TTC549 (cell line): Measurements from ENCODE around the gene POTEH.
"Not testable (repeated sequence)": the region's sequence is repeated elsewhere in the genome, so short reads cannot be mapped to it uniquely, and the experiment has no call there.

Experiments used
- FAIRE-seq: peaks from 2 replicates; lab custom pipeline; 2012; peaks lifted over from hg19 to GRCh38; lab: Jason Lieb, UNC

The POTEH gene

DNA sequence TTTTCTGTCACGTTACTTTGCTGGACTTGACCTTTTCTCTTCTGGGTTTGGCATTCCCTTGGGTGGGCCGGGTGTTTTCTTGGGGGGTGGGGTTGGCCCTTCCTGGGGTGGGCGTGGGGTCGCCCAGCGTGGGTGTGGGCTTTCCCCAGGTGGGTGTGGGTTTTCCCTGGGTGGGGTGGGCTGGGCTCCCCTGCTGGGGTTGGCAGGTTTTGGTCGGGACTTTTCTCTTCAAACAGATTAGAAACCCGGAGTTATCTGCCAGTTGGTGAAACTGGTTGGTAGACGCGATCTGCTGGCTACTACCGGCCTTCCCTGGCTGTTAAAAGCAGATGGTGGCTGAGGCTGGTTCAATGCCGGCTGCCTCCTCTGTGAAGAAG, at the start of gene POTEH:
TSS of gene POTEH (plus strand) at position 278 of the 377 bp plus-strand sequence. CDS start at position 330, 52 bp downstream.
- FAIRE-seq = not testable (repeated sequence)

DNA sequence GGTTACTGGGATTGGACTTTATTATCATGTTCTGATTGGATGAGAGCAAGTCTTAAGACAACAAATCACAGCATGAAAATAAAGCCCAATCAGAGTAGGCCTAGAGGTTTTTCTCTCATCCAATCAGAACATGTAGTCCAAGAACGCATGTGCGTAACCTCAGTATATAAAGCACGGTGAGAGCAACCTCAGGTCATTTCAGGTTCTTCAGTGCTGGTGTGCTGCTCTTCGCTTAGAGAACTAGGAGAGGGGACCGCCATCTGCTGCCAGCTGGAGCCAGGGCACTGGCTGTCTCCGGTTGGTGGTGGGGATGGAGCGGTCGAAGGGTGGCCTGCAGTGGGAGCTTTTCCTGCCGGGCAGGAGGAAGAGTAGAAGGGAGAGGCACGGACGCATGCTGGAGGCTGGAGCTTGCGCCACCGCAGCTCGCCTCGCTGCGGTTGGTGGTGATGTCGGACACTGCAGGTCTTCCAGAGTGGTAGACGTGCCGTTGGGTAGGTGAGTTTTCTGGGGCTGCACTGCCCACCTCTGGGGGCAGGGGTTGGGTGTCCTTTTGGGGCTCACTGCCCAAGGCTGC, 47.5 kb upstream of the POTEH start:
- FAIRE-seq = not testable (repeated sequence)

DNA sequence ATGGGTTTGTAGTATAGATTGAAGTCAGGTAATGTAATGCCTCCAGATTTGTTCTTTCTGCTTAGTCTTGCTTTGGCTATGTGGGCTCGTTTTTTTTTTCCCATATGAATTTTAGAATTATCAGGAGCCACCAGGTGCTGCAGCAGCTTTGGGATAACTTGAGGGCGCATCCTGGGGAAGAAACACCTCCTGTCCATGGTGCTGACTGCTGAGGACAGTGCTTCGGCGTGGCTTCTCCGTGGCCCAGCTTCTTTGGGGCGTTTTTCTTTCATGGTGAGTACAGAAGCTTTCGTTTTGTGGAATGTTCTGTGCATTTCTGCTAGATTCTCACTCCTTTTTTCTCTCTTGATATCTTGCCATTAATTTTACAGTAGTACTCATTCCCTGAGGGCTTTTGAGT, 37.9 kb upstream of the POTEH start:
- not testable (repeated sequence) for FAIRE-seq

DNA sequence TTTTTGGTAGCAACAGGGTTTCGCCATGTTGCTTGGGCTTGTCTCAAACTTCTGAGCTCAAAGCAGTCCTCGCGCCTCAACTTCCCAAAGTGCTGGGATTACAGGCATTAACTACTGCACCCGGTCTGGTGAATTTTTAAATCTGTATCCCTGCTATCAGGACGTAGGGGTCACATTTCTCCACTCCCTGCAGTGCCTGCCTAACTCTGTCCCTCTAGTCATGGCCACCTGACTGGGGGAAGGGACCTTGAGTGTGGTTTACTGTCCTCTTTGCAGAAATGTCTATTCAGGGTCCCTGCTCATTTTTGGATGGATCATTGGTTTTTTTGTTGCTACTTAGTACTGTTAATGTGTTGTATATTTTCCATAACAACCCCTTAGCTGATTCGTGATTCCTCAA, 37.1 kb upstream of the POTEH start:
- not testable (repeated sequence) for FAIRE-seq

DNA sequence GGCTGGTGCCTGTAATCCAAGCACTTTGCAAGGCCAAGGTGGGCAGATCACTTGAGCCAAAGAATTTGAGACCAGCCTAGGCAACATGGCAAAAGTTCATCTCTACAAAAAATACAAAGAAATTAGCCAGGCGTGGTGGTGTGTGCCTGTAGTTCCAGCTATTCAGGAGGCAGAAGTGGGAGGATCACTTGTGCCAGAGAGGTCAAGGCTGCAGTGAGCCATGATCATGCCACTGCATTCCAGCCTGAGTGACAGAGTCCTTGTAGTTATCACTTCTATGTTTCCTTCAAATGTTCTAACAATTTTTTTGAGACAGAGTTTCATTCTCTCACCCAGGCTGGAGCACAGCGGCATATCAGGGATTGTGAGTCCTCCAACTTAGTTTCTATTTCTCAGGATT, 36.6 kb upstream of the POTEH start:
- FAIRE-seq = not testable (repeated sequence)

DNA sequence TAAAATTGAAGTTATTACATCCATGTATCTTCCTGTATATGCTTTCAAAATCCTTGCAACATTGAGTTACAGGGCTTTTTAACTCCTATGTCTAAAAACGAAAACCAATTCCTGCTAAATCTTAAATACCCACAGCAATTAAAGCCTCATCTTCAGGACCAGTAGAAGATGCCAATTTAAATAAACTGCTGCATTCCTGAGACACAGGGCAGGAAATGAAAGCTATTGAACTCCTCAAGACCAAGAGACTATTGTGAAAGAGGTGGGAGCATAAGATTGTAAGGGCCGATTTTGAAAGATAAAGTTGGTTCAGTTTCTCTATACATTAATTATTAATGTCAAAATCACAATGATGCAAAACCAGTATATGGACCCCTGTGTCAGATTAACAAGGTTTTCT, 28.7 kb upstream of the POTEH start:
- FAIRE-seq = not testable (repeated sequence)

DNA sequence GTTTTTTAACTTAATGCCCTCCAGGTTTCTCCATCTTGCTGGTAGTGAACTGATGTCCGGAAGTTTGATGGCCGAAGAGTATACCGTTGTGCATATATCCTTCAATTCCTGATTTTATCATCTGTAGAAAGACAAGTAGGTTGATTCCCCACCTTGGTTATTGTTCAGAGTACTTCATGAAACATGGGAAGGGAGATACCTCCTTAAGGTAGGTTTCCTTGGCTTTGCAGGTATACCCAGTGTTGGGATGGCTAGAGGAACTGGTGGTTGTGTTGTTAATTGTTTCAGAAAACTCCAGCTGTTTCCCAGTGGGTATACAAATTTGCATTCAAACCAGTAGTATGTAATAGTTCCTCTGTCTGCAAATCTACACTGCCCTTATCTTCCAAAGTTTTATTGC, 25.1 kb upstream of the POTEH start:
- FAIRE-seq = not testable (repeated sequence)

DNA sequence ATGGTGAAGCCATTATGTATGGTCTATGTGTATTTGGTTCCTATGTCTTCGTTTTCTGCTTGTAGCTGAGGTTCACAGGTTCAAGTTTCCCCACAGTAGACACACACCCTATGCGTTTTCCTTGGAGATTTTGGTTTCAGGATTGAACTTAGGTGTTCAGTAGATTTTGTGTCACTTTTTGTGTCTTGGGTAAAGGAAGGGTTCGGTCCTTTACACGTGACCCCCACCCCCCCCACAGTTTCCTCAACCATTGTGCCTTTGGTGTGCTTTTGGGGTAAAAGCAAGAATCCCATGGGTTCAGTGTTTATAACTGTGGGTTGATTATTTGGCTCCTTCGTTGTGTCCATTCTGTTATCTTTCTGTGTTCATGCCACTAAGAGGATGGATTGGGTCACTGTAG, 24.3 kb upstream of the POTEH start:
- FAIRE-seq = not testable (repeated sequence)

DNA sequence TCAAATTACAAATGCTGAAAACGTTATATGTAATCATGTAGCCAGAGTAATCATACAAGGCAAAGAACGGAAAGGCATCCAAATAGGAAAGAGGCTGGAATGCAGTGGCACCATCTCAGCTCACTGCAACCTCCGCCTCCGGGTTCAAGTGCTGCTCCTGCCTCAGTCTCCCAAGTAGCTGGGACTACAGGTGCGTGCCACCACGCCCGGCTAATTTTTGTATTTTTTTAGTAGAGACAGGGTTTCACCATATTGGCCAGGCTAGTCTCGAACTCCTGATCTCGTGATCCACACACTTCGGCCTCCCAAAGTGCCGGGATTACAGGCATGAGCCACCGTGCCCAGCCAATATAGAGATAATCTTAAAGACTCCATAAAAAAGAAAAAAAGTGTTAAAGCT, 20.4 kb upstream of the POTEH start:
- not testable (repeated sequence) for FAIRE-seq

DNA sequence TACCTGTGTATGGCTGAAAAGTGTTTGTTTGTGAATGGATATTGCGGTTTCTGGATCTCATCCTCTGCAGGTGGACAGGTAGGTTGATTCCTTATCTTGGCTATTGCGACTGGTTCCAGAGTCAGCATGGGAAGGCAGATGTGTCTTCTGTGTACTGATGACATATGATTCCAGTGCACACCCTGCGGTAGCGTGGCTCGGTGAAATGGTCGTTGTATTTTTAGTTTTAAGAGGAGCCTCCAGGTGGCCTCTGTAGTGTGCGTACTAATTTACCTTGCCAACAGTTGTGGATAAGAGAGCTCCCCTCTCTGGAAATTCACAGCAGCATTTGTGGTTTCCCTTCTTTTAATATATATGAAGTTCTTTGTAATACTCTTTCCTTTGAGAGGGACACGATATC, 10.1 kb upstream of the POTEH start:
- not testable (repeated sequence) for FAIRE-seq

DNA sequence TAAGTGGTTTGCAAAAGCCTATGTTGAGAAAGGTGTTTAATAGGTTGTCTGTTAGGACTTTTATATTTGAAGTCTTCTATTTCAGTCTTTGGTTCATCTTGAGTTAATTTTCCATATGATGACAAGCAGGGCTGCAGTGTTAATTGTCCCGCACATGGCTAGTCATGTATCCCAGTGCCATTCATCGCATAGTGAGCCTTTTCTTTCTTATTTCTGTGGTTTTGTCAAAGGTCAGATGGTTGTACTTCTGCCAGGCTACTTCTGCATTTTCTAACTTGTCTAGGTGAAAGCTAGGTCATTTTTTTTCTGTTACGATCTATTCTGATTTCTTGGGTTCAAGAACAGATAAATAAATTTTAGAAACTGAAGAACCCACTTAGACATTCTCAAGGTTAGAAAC, 5.7 kb upstream of the POTEH start:
- FAIRE-seq = not testable (repeated sequence)

DNA sequence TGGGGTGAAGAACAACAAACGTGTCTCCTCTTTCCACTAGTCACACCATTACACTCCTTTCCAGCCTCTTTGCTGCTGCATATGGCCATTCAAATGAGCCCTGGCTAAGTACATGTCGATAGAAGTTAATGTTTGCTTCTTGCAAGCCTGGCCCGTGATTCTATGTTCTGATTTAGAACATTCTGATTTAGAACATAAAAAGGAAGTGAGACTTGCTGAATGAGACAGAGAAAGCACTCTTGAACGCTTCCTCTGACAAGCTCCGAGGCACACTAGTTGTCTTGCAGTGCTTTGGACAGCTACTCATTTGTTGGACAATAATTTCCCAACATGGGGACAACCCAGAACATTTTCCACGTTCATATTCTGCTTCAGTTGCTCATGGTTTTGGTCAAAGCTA, 5.1 kb upstream of the POTEH start:
- FAIRE-seq = not testable (repeated sequence)

DNA sequence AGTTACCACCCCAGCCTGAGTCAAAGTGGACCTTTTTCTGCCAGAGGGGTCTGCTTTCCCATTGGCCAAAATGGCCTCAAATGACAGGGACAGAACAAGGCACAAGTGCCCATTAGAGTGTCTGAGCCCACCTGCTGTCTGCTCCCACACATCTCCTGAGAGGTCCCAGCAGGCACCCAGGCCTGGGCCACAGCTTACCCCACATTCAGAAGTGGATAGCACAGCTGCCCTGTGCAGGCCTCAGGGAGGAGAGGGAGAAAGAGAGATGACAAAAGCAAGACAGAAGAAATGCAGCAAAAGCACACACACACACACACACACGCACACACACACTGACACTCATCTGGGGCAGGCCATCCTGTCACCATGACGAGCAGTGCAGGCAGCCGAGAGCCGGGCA, 4.2 kb upstream of the POTEH start:
- FAIRE-seq = not testable (repeated sequence)

DNA sequence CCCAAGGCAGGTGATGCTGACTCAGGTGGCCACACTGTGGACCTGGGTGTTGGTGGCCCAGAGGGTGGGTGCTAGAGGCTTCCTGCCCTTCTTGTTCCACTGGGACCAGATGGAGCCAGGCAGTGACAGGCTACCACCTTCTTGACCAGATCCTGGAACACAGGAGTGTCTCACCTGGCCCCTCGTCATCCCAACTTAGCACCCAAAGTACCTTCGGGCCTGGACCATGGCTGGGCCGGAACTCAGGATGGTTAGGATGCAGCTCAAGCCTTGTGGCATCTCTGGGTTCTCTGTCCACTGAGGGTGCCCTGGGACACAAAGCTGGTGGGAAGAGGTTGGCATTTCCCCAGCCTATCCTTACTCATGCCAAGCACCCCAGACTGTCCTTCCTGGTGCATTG, 2.7 kb upstream of the POTEH start:
- FAIRE-seq = not testable (repeated sequence)

DNA sequence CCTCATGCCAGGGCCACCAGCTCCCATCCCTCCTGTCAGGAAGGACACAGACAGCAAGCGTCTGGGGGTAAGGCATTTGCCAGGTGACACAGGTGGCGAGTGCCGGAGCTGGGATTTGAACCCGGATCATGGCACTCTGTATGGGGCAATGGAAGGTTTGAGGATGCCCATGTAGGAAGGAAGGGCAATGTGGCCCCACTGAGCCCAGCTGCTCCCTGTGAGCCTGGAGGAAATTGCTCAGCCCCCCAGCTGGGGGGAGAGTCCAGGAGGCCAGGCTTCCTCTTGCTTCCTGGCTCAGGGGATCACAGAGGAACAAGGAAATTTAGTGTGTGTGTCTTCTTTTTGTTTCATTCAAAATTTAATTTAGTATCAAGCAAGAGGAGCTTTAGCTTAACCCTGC, 2.1 kb upstream of the POTEH start:
- not testable (repeated sequence) for FAIRE-seq

DNA sequence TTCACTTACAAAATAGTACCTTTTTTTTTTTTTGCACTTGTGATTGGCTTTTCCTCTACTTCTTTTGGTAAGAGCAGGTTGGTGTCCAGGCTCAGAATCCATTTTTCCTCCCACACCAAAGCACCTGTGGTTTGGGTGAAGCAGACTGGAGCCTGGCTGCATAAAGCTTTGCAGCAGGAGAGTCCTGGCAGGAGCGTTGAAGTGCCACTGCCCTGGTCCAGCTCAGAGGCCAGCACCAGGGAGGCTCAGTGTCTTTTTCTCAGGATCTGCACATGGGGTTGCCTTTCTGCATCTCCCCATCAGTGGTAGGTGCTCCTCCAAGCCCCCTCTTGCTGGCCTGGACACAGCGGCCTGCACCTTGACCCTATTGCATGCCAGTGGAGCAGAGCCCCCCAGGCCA, 1.7 kb upstream of the POTEH start:
- not testable (repeated sequence) for FAIRE-seq

DNA sequence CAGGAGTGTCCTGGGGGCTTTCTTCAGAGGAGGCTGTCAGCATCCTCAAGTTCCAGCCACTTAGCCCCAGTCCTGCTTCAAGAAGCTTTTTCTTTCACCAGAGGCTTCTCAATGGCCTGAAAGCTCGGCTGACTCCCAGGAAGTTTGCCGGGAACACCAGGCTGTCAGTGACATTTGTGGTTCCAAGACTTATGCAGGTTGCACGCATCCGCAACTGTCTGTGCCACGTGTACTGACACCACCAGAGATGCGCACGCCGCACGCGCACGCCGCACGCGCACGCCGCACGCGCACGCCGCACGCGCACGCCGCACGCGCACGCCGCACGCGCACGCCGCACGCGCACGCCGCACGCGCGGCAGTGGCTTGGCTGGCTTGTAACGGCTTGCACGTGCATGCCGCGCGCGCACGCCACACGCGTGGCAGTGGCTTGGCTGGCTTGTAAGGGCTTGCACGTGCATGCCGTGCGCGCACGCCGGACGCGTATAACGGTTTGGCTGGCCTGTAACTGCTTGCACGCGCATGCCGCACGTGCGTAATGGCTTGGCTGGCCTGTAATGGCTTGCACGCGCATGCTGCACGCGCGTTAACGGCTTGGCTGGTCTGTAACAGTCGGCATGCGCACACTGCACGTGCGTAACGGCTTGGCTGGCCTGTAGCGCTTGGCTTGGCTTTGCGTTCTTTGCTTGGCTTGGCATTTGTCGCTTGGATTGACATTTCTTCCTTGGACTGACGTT, 646 bp upstream of the POTEH start:
- FAIRE-seq = not testable (repeated sequence)

DNA sequence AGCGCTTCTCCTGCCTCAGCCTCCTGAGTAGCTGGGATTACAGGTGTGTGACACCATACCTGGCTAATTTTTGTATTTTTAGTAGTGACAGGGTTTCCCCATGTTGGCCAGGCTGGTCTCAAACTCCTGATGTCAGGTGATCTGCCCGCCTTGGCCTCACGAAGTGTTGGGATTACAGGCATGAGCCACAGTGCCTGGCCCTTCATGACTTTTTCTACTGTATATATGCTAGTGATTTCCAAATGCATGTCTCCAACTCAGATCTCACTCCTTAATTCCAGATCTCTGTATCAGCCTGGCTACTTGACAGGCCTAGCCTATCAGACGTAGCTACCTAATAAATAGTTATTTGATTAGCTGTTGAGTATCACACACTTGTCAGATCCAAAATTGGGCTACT, 23.8 kb downstream of the POTEH start:
- FAIRE-seq = not testable (repeated sequence)

DNA sequence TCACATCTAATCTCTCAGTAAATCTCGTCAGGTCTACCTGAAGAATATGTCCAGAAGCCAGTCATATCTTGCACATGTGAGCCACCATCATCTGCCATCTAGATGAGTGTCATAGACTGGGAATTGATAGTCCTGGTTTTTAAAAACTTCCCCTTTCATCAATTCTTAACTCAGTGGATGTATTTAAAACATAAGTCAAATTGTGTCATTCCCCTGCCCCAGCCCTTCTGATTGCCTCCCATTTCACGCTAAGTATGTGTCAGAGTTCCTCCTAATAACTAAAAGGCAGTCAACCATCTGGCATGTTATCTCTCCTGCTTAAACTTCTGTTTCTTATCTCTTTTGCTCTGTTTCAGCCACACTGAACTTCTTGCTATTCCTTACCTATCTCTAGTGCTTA, 24.3 kb downstream of the POTEH start:
- not testable (repeated sequence) for FAIRE-seq

DNA sequence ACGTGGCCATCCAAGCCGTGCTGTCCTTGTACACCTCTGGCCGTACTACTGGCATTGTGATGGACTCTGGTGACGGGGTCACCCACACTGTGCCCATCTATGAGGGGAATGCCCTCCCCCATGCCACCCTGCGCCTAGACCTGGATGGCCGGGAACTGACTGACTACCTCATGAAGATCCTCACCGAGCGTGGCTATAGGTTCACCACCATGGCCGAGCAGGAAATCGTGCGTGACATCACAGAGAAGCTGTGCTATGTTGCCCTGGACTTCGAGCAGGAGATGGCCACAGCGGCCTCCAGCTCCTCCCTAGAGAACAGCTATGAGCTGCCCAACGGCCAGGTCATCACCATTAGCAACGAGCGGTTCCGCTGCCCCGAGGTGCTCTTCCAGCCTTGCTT, 32.1 kb downstream of the POTEH start:
- FAIRE-seq = not testable (repeated sequence)

DNA sequence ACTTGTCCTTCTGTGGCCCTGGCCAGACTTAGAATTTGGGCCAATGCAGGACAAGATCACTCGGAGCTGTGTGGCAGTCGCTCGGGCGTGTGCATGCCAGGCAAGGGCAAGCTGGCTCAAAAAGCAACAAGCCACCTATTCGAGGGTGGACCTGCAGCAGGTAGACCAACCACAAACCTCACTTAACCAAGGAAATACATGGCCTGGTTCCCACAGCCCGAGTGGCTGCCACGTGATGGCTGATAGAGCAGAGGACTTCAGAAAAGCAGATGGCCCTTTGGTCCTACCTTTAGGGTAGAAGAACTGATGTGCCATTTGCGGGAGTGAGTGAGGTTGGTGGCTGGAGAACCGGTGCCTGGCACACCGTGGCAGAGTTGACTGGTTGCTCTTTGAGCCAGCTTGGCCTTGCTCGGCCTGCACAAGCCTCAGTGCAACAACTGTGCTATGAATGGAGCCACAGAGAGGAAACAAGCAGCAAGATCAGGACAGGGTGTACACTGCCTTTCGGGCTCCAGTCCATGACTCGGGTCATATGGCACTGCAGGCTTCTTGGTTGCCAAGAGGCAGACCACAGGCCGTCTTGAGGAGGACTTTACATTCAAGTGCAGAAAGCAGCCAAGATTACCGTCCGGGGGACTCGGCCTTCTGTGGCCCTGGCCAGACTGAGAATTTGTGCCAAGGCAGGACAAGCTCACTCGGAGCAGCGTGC, 39.5 kb downstream of the POTEH start:
- FAIRE-seq = not testable (repeated sequence)

DNA sequence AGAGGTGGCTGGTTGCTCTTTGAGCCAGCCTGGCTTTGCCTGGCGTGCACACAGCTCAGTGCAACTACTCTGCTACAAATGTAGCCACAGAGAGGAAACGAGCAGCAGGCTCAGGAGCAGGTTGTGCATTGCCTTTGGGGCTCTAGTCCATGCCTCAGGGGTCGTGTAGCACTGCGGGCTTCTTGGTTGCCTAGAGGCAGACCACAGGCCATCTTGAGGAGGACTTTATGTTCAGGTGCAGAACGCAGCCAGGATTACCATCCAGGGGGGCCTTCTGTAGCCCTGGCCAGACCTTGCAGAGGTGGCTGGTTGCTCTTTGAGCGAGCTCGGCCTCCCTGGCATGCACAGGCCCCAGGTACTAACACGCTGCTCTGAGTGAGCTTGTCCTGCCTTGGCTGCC, 41.2 kb downstream of the POTEH start:
- FAIRE-seq = not testable (repeated sequence)

DNA sequence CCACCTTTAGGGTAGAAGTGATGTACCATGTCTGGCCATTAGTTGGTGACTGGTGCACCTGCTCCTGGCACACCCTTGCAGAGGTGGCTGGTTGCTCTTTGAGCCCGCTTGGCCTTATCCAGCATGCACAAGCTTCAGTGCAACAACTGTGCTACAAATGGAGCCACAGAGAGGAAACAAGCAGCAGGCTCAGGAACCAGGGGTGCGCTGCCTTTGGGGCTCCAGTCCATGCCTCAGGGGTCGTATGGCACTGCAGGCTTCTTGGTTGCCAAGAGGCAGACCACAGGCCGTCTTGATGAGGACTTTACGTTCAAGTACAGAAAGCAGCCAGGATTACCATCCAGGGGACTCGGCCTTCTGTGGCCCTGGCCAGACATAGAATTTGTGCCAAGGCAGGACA, 44.6 kb downstream of the POTEH start:
- not testable (repeated sequence) for FAIRE-seq
